NCI-H146 treated with DMSO at 0.1 percent for 48 hours (cell line): ENCODE data around the gene SYNJ2.

Experiments
- DNase-seq: peaks from one replicate; lab custom pipeline; 2025; ENCODE audit not compliant: unreplicated experiment; lab: John Stamatoyannopoulos, UW

Gene SYNJ2

DNA sequence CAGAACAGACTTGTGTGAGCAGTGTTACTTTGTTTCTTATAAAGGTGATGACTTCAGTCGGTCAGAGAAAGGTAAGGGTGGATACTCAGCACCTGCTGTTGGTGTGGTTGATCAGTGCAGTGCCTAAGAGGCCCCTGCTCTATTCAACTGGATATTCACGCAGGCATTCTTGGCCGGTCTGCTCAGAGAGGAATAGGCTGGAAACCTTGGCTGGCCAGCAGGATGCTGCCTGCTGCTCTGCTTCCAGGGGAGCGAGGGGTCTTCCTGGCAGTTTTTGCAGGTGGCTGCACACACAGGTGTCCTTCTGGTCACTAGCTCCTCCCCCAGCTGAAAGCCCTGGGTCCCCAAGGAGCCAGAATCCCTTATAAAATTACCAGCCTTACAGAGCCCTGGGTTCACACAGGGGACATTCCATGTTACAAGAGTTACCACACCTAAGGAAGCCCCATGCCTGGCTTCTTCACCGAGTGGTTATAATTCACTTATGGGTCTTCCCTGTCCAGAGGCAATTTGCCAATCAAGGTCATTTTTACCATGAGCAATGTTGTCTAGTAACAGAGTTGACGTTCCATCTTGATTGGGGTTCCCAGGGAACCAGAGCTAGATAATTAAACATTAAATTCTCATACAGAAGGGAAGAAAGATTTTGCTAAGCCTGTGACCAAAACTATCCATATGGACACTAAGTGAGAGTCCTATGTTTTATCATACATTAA is 16.4 kb downstream of the SYNJ2 start:
- DNase-seq = no peak

GRCh38 chr6:157998707-157999167 is 17.1 kb downstream of the SYNJ2 start:
- DNase-seq = no peak

DNA sequence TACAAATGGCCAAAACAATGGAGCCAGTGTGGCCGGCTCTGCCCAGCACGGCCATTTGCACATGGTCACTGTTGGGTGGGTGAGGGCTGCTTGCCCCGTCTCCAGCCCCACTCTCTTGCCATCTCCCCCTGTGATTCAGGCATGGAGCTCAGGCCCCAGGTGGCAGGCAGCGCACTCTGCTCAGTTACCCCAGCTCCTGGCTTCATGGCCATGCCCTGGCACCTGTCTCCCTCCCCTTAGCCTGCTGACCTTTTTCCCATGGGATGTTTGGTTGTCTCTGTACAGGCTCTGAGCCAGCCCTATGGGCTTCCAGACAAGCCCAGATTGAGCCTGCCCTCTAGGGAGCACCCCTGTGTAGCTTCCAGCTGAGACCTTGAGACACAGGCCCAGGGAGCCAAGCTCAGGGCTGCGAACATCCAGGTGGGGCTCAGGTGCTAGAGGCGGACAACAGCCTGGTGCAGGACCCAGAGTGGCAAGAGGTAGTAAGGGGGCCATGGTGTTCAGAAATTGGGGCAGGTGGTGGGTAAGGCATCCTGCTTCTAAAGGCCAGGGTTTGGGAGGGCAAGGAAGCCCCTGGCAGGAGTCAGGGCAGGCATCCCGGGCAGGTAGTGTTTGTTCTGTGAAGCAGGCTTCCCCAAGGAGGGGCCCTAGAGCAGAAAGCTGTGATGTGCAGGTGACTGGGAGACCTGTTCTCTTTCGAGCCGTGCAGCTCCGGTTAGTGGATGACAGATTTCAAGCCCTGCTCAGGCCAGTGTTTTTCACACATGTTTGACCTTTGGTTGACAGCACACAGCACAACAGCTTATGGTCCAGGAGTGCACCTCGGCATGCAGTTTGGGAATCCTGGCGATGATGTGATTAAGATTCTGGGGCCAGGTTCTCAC is 17.7 kb downstream of the SYNJ2 start:
- no peak for DNase-seq

GRCh38 chr6:158000530-158001307 is 19.1 kb downstream of the SYNJ2 start:
- DNase-seq = no peak

DNA sequence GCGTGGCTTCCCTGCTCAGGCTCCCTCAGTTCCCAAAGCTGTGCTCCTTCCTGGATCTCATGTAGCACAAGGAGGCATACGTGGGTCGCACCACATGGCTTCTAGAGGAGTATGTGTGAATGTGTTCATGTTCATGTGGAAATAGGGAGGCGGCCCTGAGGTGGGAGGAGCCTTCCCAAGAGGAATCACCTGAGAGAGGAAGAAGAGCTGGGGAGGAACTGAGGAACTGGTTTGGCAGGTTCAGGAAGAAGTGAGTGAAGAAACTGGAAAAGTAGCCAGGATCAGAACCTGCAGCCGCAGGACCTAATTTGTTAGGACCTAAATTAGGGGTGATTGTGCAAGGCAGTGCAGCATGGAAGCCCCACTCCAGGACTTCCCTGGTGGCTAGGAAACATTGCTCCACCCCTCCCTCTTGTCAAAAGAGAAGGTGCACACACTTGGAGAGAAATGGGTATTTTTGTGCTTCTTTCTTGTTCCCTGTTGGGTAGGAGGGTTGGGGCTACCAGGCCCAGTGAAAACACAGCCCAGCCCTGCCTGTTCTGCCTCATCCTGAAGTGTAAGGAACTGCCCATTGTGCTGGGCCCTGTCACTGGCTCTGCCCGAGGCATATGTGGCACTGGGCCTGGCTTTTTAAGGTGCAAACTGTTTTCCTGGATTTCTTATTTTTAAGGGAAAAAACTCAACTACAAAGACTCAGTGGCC is 20.7 kb downstream of the SYNJ2 start:
- DNase-seq = no peak

- no peak for DNase-seq
Observed at GRCh38 chr6:158002951-158003853, 21.5 kb downstream of the SYNJ2 start.

- no peak for DNase-seq
Observed at GRCh38 chr6:158003910-158004700, 22.4 kb downstream of the SYNJ2 start.

DNA sequence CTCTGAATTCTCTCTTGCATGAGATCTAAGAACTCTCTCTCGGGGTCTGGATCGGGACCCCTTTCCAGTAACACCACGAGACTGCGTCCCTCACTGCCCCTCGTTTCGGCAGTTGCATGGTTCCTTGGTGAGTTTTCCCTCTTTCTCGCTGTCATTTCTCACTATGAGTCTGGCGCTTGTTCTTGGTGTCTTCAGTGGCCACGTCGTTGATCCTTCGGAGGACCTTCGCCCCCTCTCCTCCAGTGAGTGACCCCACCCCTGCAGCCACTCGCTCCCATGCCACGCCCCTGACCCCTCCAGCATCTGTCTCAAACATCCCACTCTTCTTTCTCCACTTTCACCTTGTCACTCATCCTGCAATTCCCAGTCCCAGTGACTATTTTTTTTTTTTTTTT is 23.0 kb downstream of the SYNJ2 start:
- DNase-seq = no peak

DNA sequence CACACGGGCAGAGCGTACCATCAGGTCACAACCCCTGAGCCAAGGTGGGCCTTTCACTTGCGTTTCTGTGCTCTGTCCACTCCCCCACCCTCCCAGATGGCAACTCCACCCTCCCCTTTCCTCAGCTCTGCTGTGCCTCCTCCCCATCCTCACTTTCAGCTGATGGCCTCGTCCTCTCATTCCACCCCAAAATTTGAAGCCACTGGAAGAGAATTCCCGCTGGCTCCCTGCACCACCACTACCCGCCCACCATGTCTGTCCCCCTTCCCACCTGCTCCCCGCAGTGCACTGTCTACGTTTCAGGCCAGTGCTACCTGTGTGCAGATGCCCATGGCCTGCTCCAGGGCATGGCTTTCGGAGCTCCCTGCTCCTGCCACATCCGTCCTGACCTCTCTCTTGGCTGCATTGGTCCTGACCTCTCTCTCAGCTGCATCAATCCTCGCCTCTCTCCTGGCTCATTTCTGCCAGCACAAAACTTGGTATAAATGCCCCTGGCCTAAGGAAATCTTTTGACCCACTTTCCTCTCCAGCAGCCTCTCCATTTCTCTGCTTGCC is 24.0 kb downstream of the SYNJ2 start:
- DNase-seq = no peak

DNA sequence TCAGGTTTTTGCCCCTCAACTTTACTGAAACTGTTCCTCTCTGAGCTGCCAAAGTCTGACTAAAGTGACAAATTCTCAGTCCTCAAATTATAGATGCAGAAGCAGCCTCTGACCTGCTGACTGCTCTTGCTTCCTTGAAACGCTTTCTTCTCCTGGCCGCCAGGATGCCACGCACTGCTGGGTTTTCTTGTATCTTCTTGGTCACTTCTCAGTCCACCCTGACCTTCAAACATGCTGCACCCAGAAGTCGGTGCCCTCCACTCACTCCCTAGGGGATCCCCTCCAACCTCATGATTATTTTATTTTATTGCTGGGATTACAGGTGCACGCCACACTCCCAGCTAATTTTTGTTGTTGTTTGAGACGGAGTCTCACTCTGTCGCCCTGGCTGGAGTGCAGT is 24.7 kb downstream of the SYNJ2 start:
- no peak for DNase-seq

DNA sequence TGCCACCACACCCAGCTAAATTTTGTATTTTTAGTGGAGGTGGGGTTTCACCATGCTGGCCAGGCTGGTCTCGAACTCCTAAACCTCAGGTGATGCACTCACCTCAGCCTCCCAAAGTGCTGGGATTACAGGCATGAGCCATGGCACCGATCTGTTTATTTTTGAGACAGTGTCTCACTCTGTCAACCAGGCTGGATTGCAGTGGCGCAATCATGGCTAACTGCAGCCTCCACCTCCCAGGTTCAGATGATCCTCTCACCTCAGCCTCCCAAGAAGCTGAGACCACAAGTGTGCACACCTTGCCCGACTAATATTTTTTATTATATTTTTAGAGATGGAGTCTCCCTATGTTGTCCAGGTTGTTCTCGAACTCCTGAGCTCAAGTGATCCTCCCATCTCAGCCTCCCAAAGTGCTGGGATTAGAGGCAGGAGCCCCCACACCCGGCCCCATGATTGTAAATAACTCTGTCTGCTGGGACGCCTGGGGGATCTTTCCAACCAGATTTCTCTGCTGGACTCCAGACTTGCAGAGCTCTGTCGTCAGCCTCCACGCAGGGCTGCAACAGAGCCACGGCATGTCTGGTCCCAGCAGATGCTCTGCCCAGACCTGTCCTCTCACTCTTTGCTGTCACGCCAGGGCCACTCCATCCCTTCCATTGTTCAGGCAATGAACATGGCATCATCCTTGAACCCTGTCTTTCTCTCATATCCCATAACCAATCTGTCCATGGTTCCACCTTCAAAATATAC is 25.3 kb downstream of the SYNJ2 start:
- DNase-seq = no peak

- no peak for DNase-seq
Observed at GRCh38 chr6:158008864-158009113, 27.1 kb downstream of the SYNJ2 start.

DNA sequence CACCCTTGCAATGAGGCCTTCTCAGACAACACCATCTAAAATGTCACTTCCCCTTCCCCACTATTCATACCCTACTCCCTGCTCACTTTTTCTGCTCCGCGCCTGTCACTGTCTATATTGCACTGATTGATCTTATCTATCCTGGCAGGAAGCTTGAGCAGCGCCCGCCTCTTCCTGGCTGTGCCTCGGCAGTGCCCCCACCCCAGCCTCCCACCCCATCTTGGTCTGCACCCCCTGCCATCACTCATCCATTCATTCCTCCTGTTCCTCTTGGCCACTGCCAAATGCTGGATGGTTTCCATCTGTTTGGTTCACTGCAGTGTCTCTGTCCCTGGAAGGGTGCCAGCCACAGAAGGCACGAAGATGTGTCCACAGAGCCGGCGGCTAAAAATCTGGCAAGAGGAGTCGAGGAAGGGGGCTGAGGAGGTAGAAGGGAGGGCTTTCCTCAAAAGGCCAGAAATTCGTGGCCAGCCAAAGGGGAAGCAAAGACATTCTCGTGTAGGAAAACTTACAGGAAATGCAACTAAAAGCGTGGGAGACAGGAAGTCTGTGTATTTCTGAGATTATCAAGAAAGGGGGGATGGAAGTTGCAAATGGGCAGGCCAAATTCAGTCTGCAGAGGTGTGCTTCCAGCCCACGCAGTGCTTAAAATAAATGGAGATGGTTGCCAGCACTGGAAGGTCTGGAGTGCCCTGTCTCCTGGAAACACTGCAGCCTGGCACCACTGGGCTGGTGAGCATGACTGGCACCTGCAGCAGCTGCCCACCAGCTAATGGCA is 27.6 kb downstream of the SYNJ2 start:
- DNase-seq = no peak

GRCh38 chr6:158009935-158010585 is 28.4 kb downstream of the SYNJ2 start:
- DNase-seq = no peak

- DNase-seq = no peak
Observed at GRCh38 chr6:158010591-158011477, 29.2 kb downstream of the SYNJ2 start.

GRCh38 chr6:158011478-158011920 is 29.8 kb downstream of the SYNJ2 start:
- DNase-seq = peak; percentile 34
